ENCODE results near the gene APOBEC3H. TPM values are rescaled to one million over a fixed set of nuclear protein-coding genes. Genes with fewer than 3 reads are reported as not detected.

Gene APOBEC3H
- total and polyA plus RNA-seq, 10 donors: 0.70 to 3.8 (median 2.2) TPM; not detected in 1

DNA sequence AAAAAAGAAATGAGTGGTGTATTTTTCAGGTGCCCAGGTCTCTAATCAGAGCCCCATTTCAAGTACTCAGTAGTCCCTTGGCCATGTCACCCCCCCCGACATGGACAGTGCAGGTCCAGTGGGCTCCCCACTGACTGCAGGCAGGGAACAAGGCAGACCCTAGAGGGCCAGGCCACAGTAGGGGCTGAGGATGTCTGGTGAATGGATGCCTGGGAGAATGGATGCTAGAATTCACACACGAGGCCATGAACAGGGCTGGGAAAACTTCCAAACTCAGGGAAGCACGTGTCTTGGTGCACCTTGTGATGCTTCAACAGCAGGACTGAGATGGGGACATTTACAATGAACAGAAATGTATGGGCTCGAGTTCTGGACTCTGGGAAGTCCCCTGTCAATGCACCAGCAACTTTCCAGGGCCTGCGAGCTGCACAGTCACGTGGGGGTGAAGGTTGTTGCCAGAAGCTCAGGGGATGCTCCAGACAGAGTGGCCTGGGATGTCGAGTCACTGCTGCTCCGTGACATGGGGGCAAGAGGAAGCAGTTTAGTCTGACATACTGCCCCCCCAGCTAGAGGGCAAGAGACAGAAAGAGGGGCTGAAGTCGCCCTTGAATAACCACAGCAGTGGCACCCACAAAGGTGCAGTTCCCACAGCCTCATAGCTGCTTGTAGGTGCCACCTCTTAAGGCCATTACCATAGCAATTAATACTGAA is 16.8 kb upstream of the APOBEC3H start:
- H3K4me3 ChIP-seq: peak overlapping the region in 1 of 8 donors; percentile 27
- no peaks in the 10 kb centered on the region for H3K27me3 ChIP-seq (replicated peaks in 1 of 7)
- intact Hi-C loops (cut with DNase I; ENCODE audit: low total_unique reads): no loop called here
- peak overlapping the region in 4 of 8 donors; percentile 12 to 91 (median 62) for H3K27ac ChIP-seq
- peak; percentile 77 for DNase-seq
- no peaks in the 10 kb centered on the region for H3K9me3 ChIP-seq
- peaks cover 0 to 63% (median 24%) of the 10 kb centered on the region in 6 donors for H3K36me3 ChIP-seq
- TF ChIP-seq, protein P1, sequence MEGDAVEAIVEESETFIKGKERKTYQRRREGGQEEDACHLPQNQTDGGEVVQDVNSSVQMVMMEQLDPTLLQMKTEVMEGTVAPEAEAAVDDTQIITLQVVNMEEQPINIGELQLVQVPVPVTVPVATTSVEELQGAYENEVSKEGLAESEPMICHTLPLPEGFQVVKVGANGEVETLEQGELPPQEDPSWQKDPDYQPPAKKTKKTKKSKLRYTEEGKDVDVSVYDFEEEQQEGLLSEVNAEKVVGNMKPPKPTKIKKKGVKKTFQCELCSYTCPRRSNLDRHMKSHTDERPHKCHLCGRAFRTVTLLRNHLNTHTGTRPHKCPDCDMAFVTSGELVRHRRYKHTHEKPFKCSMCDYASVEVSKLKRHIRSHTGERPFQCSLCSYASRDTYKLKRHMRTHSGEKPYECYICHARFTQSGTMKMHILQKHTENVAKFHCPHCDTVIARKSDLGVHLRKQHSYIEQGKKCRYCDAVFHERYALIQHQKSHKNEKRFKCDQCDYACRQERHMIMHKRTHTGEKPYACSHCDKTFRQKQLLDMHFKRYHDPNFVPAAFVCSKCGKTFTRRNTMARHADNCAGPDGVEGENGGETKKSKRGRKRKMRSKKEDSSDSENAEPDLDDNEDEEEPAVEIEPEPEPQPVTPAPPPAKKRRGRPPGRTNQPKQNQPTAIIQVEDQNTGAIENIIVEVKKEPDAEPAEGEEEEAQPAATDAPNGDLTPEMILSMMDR (IDR thresholded peaks at IDR 0.05 in 8 of 11, conservative IDR thresholded peaks at IDR 0.05 in 3 of 11): no peak
- TF ChIP-seq POLR2AphosphoS5 (IDR thresholded peaks at IDR 0.05) (no peak), POLR2A (IDR thresholded peaks at IDR 0.05) (no peak)
- WGBS, 5 donors: 53 to 67% (median 60%) methylated on average over 9 of the region's 9 CpGs
- H3K4me1 ChIP-seq: peaks cover 20 to 83% (median 58%) of the 10 kb centered on the region in 6 donors

DNA sequence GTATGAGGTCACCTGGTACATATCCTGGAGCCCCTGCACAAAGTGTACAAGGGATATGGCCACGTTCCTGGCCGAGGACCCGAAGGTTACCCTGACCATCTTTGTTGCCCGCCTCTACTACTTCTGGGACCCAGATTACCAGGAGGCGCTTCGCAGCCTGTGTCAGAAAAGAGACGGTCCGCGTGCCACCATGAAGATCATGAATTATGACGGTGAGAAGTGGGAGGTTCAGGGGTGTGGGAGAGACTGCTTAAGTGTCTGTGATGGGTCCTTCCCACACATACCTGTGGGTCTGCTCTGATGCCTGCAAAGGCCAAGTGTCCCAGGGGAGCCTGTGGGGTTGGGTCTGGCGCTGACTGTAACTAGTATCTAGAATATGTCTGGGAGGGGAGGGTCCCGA is 16.0 kb upstream of the APOBEC3H start:
- Histone ChIP-seq H3K4me1 (peaks cover 20 to 86% (median 58%) of the 10 kb centered on the region in 6 donors), H3K27ac (peak overlapping the region in 3 of 8 donors; percentile 46 to 91 (median 78)), H3K36me3 (peaks cover 0 to 64% (median 25%) of the 10 kb centered on the region in 6 donors), H3K9me3 (no peaks in the 10 kb centered on the region), H3K27me3 (replicated peaks in 1 of 7) (no peaks in the 10 kb centered on the region), H3K4me3 (peak overlapping the region in 1 of 8 donors; percentile 27)
- DNase-seq: peak; percentile 51
- TF ChIP-seq, protein P1 (IDR thresholded peaks at IDR 0.05 in 8 of 11, conservative IDR thresholded peaks at IDR 0.05 in 3 of 11): no peak
- TF ChIP-seq POLR2A (IDR thresholded peaks at IDR 0.05): no peak
- no peak for TF ChIP-seq POLR2AphosphoS5 (IDR thresholded peaks at IDR 0.05)
- 82 to 91% (median 89%) methylated on average over 12 of the region's 12 CpGs for WGBS, 5 donors
- intact Hi-C loops (cut with DNase I; ENCODE audit: low total_unique reads): no loop called here

DNA sequence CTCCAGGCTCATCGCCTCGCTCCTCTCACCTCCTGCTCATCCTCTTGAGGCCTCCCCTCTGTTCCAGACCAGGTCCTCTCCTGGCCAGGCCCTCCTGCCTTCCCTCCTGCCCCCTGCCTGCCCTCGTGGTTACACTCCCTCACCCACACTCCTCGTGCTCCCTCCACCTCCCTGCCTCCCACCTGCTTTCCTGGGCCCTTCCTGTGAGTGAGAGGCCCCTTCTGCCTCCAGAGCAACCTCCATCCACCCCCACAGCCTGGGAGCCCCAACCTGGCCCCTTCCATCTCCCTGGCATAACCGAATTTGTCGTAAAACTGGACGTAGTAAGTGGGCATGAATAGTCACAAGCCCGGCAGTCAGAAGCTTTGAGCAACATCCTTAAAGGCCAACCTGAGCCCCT is 15.4 kb upstream of the APOBEC3H start:
- peak; percentile 36 for DNase-seq
- H3K4me3 ChIP-seq: no peak overlapping the region
- H3K27me3 ChIP-seq (replicated peaks in 1 of 7): no peaks in the 10 kb centered on the region
- WGBS, 5 donors: 73 to 84% (median 81%) methylated on average over 8 of the region's 8 CpGs
- no peaks in the 10 kb centered on the region for H3K9me3 ChIP-seq
- intact Hi-C loops (cut with DNase I; ENCODE audit: low total_unique reads): no loop called here
- no peak for TF ChIP-seq POLR2A (IDR thresholded peaks at IDR 0.05)
- TF ChIP-seq, protein P1 (IDR thresholded peaks at IDR 0.05 in 8 of 11, conservative IDR thresholded peaks at IDR 0.05 in 3 of 11): no peak
- TF ChIP-seq POLR2AphosphoS5 (IDR thresholded peaks at IDR 0.05): no peak
- peaks cover 0 to 70% (median 27%) of the 10 kb centered on the region in 6 donors for H3K36me3 ChIP-seq
- peak overlapping the region in 3 of 8 donors; percentile 33 to 78 (median 46) for H3K27ac ChIP-seq
- H3K4me1 ChIP-seq: peaks cover 20 to 85% (median 52%) of the 10 kb centered on the region in 6 donors
